H1 (cell line): ENCODE data around the gene IQCN. TPM values are rescaled to one million over a fixed set of nuclear protein-coding genes. Genes with fewer than 3 reads are reported as not detected.

Source experiments
- EP300 ChIP-seq, 2 experiments: IDR thresholded peaks; 1 replicate in 1 of 2; 2 replicates in 1 of 2; pipeline ENCODE4 v1.6.1; 2011 to 2012; ENCODE audit warnings: low read depth in 2 of 2, low read length in 2 of 2, mild to moderate bottlenecking in 2 of 2, borderline replicate concordance in 1 of 2, inconsistent platforms in 1 of 2, moderate library complexity in 1 of 2
- FOSL1 ChIP-seq: IDR thresholded peaks from 2 replicates; pipeline ENCODE4 v1.6.1; 2011; ENCODE audit warnings: mild to moderate bottlenecking, low read depth, low read length, moderate library complexity; ENCODE audit not compliant: insufficient read depth
- HDAC2 ChIP-seq, 2 experiments: fragments of 300-600 bp in 1 of 2; sonication (generic) in 1 of 2; IDR thresholded peaks; 2 replicates each; pipeline ENCODE4 v1.6.1; 2011 to 2012; ENCODE audit warnings: low read depth in 2 of 2, low read length in 2 of 2, mild to moderate bottlenecking in 2 of 2, moderate library complexity in 2 of 2, borderline replicate concordance in 1 of 2, inconsistent platforms in 1 of 2
- KDM1A ChIP-seq: fragments of 200-600, 300-600 bp; sonication (generic); IDR thresholded peaks from 2 replicates; pipeline ENCODE4 v1.7.1; 2016; ENCODE audit warnings: mild to moderate bottlenecking, low read length, borderline replicate concordance
- KDM5A ChIP-seq: fragments of 200-600 bp; IDR thresholded peaks from 2 replicates; pipeline ENCODE4 v1.7.1; 2012; ENCODE audit warnings: mild to moderate bottlenecking, low read length, inconsistent platforms, mixed read lengths
- NANOG ChIP-seq: IDR thresholded peaks from 2 replicates; pipeline ENCODE4 v1.6.1; 2011; ENCODE audit warnings: low read length, low read depth, mild to moderate bottlenecking, inconsistent platforms; ENCODE audit not compliant: insufficient read depth, poor library complexity, severe bottlenecking
- PHF8 ChIP-seq: fragments of 200-600 bp; sonication (generic); conservative IDR thresholded peaks from 2 replicates; pipeline ENCODE4 v1.7.1; 2012; ENCODE audit warnings: low read depth, mild to moderate bottlenecking, inconsistent platforms, low read length, moderate library complexity
- POU5F1 ChIP-seq: IDR thresholded peaks from 2 replicates; pipeline ENCODE4 v1.6.1; 2011; ENCODE audit warnings: low read depth, mild to moderate bottlenecking, low read length, moderate library complexity
- RBBP5 ChIP-seq: IDR thresholded peaks from 2 replicates; pipeline ENCODE4 v1.7.1; 2012; ENCODE audit warnings: low read depth, mild to moderate bottlenecking, inconsistent platforms, low read length, moderate library complexity, borderline replicate concordance
- RFX5 ChIP-seq: IDR thresholded peaks from 2 replicates; pipeline ENCODE4 v1.6.1; 2011; ENCODE audit warnings: low read depth, low read length, improper control_type of control experiment, borderline replicate concordance
- RNF2 ChIP-seq: fragments of 200-900, 300-1000 bp; sonication (generic); IDR thresholded peaks from 2 replicates; pipeline ENCODE4 v1.7.1; 2016; ENCODE audit warnings: borderline replicate concordance, low read depth, mild to moderate bottlenecking, antibody characterized with exemption, low read length; ENCODE audit not compliant: poor library complexity, severe bottlenecking; ENCODE audit errors: missing control alignments
- SIN3A ChIP-seq, 2 experiments: IDR thresholded peaks in 1 of 2; conservative IDR thresholded peaks in 1 of 2; 2 replicates each; pipeline ENCODE4 v1.6.1; 2011 to 2012; ENCODE audit warnings: low read length in 2 of 2, improper control_type of control experiment in 1 of 2, low read depth in 1 of 2, mild to moderate bottlenecking in 1 of 2
- SP1 ChIP-seq: IDR thresholded peaks from 2 replicates; pipeline ENCODE4 v1.6.1; 2011; ENCODE audit warnings: low read depth, low read length
- SP2 ChIP-seq: IDR thresholded peaks from 2 replicates; pipeline ENCODE4 v1.6.1; 2012; ENCODE audit warnings: mild to moderate bottlenecking, low read length, inconsistent platforms
- SP4 ChIP-seq: IDR thresholded peaks from 2 replicates; pipeline ENCODE4 v1.6.1; 2012; ENCODE audit warnings: low read length, inconsistent platforms
- TAF1 ChIP-seq: IDR thresholded peaks from 2 replicates; pipeline ENCODE4 v1.6.1; 2011; ENCODE audit warnings: mild to moderate bottlenecking, low read depth, low read length
- TAF7 ChIP-seq: optimal IDR thresholded peaks from 2 replicates; pipeline ENCODE3; 2011; ENCODE audit warnings: low read depth, mild to moderate bottlenecking, inconsistent platforms, low read length, moderate library complexity, borderline replicate concordance
- YY1 ChIP-seq: IDR thresholded peaks from 2 replicates; pipeline ENCODE4 v1.6.1; 2011; ENCODE audit warnings: low read depth, mild to moderate bottlenecking, low read length
- polyA plus RNA-seq, 7 experiments: library from polyadenylated mRNA; depleted of rRNA in 3 of 7; stranded (reverse) in 5 of 7; unstranded in 2 of 7; fragments of >200 nt in 5 of 7; fragments of 200-250 nt in 2 of 7; gene quantifications; 1 replicate in 5 of 7; 2 replicates in 1 of 7; 4 replicates in 1 of 7; pipeline versions ENCODE4 v1.2.1 to v1.2.3, GENCODE V29; 2011 to 2013; ENCODE audit warnings: missing spikeins in 2 of 7, mixed read lengths in 2 of 7
- total RNA-seq: library from RNA; stranded (reverse); fragmentation: NEBNext Ultra II Directional; extraction: Animal tissue kit (Norgen Biotek cat#: 25700); gene quantifications from 2 replicates; pipeline ENCODE4 v1.2.1, GENCODE V29; 2021
- TF ChIP-seq, protein P1 (sequence below): IDR thresholded peaks from 2 replicates; pipeline ENCODE4 v1.6.1; 2012; ENCODE audit warnings: low read length, inconsistent platforms
- TF ChIP-seq, protein P2 (sequence below): IDR thresholded peaks from 2 replicates; pipeline ENCODE4 v1.6.1; 2012; ENCODE audit warnings: inconsistent platforms

IQCN gene
- total and polyA plus RNA-seq, 2 of the 8 experiments (the other 6 are each of a cell fraction or from before 2014, with no cell fraction given): 0.36 to 1.0 TPM

DNA sequence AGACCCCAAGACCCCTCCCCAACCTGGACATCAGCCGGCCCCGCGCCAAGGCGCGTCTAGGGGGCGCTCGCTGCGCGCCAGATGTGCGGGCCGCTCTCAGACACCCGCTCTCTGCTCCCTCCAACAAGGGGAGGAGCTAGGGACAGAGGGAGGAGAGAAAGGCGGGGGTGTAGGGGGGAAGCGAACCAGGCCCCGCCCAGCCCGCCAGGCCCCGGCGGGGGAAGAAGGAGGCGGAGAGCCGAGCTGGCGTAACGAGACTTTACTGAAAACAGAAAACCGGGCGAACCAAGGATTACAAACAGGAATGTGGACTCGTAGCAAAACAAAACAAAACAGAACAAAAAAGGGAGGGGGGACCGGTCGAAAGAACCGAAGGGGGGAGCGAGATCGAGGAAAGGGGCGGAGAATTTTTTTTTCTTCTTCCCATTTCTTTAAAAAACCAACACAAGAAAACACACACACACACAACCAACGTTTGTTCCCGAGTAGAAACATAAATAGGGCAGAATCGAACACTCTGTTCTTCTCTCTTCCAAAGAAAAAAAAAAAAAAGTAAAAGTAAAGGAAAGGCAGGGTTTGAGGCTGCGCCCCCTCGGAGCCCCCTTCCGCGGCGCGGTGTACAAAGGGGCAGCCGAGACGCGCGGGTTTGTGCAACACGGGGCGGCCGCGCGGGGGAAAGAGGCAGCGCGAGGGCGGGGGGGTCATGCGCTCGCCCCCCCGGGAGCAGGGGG is 5.4 kb upstream of the IQCN start (continued):
- TF ChIP-seq SIN3A (conservative IDR thresholded peaks at IDR 0.05 in 1 of 2, IDR thresholded peaks at IDR 0.05 in 1 of 2; ENCODE audit: low read depth in 1 of 2, low read length in 2 of 2) (0 out of 4 replicates have a peak, but pooled peaks of 1 of the 2 experiments have one; percentile 56), SP2 (no peak), SP4 (0 out of 2 replicates have a peak, but pooled peaks have one; percentile 70), YY1 (no peak), TAF7 (peak; percentile 35), RFX5 (no peak), POU5F1 (no peak), EP300 (IDR thresholded peaks at IDR 0.05; ENCODE audit: borderline replicate concordance in 1 of 2, low read depth in 2 of 2, low read length in 2 of 2) (no peak; a peak in 1 of 3 replicates), NANOG (no peak), PHF8 (peak; percentile 48; the same call in 1 of the 2 replicates), SP1 (peak; percentile 61), HDAC2 (IDR thresholded peaks at IDR 0.05; ENCODE audit: borderline replicate concordance in 1 of 2, low read depth in 2 of 2, low read length in 2 of 2) (0 out of 4 replicates have a peak, but pooled peaks have one; percentile 1 to 16), RBBP5 (no peak), FOSL1 (no peak), TAF1 (peak; percentile 79), KDM5A (no peak; the same call in none of the 2 replicates), KDM1A (no peak), RNF2 (no peak)
- TF ChIP-seq, protein P1, sequence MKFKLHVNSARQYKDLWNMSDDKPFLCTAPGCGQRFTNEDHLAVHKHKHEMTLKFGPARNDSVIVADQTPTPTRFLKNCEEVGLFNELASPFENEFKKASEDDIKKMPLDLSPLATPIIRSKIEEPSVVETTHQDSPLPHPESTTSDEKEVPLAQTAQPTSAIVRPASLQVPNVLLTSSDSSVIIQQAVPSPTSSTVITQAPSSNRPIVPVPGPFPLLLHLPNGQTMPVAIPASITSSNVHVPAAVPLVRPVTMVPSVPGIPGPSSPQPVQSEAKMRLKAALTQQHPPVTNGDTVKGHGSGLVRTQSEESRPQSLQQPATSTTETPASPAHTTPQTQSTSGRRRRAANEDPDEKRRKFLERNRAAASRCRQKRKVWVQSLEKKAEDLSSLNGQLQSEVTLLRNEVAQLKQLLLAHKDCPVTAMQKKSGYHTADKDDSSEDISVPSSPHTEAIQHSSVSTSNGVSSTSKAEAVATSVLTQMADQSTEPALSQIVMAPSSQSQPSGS: no peak; the same call in 1 of the 2 replicates
- TF ChIP-seq, protein P2, sequence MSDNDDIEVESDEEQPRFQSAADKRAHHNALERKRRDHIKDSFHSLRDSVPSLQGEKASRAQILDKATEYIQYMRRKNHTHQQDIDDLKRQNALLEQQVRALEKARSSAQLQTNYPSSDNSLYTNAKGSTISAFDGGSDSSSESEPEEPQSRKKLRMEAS: no peak
